ENCODE measurements around the gene TBL2.

DNA sequence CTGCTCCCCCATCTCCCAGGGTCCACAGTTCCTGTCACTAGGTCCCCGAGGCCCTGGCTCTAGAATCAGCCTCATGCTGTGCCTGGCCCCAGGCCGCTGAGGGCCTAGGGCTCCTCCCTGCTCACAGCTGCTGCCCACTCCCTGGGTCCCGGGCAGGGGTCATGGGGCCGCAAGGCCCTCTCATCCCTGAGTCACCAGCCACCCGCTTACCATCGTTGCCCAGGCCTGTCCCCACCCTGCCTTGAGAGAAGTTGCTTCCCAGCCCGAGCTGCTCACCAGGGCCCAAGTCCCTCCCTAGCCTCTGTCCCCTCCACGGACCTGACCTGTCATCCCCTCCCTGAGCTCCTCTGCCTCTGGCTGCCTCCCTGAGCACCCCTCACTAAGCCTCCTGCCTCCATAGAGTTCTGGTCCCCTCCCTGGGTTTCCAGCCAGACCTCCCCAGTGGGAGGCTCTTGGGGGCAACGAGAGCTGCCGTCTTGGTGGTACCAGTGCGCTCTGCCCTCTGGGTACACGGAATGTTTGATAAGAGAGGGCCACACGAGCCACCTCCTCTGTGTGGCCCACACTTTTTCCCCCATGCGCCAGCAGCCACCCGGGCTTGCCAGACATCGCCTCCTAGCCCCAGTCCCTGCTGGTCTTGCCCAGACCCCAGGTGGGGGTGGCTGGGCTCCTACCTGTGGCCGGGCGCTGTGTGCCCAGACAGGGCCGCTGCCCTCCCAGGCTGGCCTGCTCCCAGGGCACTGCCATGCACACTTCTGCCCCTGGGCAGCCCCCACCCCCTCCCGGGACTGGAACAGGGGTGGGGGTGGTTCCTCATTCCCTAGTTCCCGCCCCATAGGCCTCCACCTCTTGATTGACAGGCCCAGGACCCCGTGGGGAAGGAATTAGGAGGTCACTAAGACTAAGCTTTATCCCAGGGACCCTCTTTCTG lies 24.6 kb upstream of the TBL2 start:
- TF ChIP-seq POLR2AphosphoS5 (IDR thresholded peaks at IDR 0.05; ENCODE audit: insufficient read depth in 1 of 2, low read depth in 1 of 2) (no peak), CTCF (IDR thresholded peaks at IDR 0.05) (no peak)
